ENCODE measurements around the gene TNFSF15. TPM values are rescaled to one million over a fixed set of nuclear protein-coding genes. Genes with fewer than 3 reads are reported as not detected.

The TNFSF15 gene
- total RNA-seq, 4 donors from 2014 or later: 0.16 to 1.4 (median 0.40) TPM

GRCh38 chr9:114787781-114788498 lies 17.9 kb downstream of the TNFSF15 start:
- Histone ChIP-seq H3K36me3 (no peaks in the 10 kb centered on the region), H3K27me3 (no peaks in the 10 kb centered on the region), H3K27ac (no peak overlapping the region), H3K9me3 (no peaks in the 10 kb centered on the region), H3K4me1 (peaks cover 4% of the 10 kb centered on the region), H3K4me3 (no peak overlapping the region)
- TF ChIP-seq EP300 (IDR thresholded peaks at IDR 0.05): no peak
- TF ChIP-seq POLR2A (IDR thresholded peaks at IDR 0.05): no peak
- no peak for TF ChIP-seq POLR2AphosphoS5 (IDR thresholded peaks at IDR 0.05)
- TF ChIP-seq CTCF (IDR thresholded peaks at IDR 0.05): no peak
- DNase-seq (ENCODE audit: low spot score in 2 of 2): no peak
- WGBS: 63% methylated on average over 4 of the region's 4 CpGs

GRCh38 chr9:114787214-114787613 lies 18.6 kb downstream of the TNFSF15 start:
- Histone ChIP-seq H3K9me3 (no peaks in the 10 kb centered on the region), H3K27me3 (no peaks in the 10 kb centered on the region), H3K4me3 (no peak overlapping the region), H3K36me3 (no peaks in the 10 kb centered on the region), H3K27ac (no peak overlapping the region), H3K4me1 (peaks cover 4% of the 10 kb centered on the region)
- 70% methylated on average over 2 of the region's 2 CpGs for WGBS
- DNase-seq (ENCODE audit: low spot score in 2 of 2): no peak
- no peak for TF ChIP-seq POLR2A (IDR thresholded peaks at IDR 0.05)

- WGBS: 75% methylated on average over 5 of the region's 5 CpGs
- H3K4me1 ChIP-seq: peaks cover 4% of the 10 kb centered on the region
These were observed 19.8 kb downstream of the TNFSF15 start for GRCh38 chr9:114785866-114786650.

GRCh38 chr9:114784721-114785279 lies 21.0 kb downstream of the TNFSF15 start:
- TF ChIP-seq POLR2AphosphoS5 (IDR thresholded peaks at IDR 0.05) (no peak), CTCF (IDR thresholded peaks at IDR 0.05) (no peak), POLR2A (IDR thresholded peaks at IDR 0.05) (no peak), EP300 (IDR thresholded peaks at IDR 0.05) (no peak)
- H3K4me1 ChIP-seq: peaks cover 4% of the 10 kb centered on the region
- no peaks in the 10 kb centered on the region for H3K36me3 ChIP-seq
- WGBS: 80% methylated on average over 6 of the region's 6 CpGs
- DNase-seq (ENCODE audit: low spot score in 2 of 2): no peak
- no peak overlapping the region for H3K27ac ChIP-seq
- no peaks in the 10 kb centered on the region for H3K9me3 ChIP-seq
- peaks cover 2% of the 10 kb centered on the region for H3K27me3 ChIP-seq
- no peak overlapping the region for H3K4me3 ChIP-seq

More at GRCh38 chr9:114785866-114786650, 19.8 kb downstream of the TNFSF15 start:
- no peak for DNase-seq (ENCODE audit: low spot score in 2 of 2)
- Histone ChIP-seq H3K4me3 (no peak overlapping the region), H3K27ac (no peak overlapping the region), H3K9me3 (no peaks in the 10 kb centered on the region), H3K27me3 (peaks cover 2% of the 10 kb centered on the region), H3K36me3 (no peaks in the 10 kb centered on the region)
- TF ChIP-seq POLR2AphosphoS5 (IDR thresholded peaks at IDR 0.05): no peak
- TF ChIP-seq EP300 (IDR thresholded peaks at IDR 0.05): no peak
- no peak for TF ChIP-seq CTCF (IDR thresholded peaks at IDR 0.05)

GRCh38 chr9:114782586-114782985 lies 23.3 kb downstream of the TNFSF15 start:
- no peaks in the 10 kb centered on the region for H3K9me3 ChIP-seq
- DNase-seq (ENCODE audit: low spot score in 2 of 2): no peak
- H3K36me3 ChIP-seq: no peaks in the 10 kb centered on the region
- H3K27me3 ChIP-seq: peaks cover 2% of the 10 kb centered on the region
- no peak overlapping the region for H3K4me3 ChIP-seq
- TF ChIP-seq POLR2A (IDR thresholded peaks at IDR 0.05) (no peak), CTCF (IDR thresholded peaks at IDR 0.05) (no peak), EP300 (IDR thresholded peaks at IDR 0.05) (no peak), POLR2AphosphoS5 (IDR thresholded peaks at IDR 0.05) (no peak)
- no peaks in the 10 kb centered on the region for H3K4me1 ChIP-seq
- no peak overlapping the region for H3K27ac ChIP-seq
